ENCODE measurements around the gene MRTFB. TPM values are rescaled to one million over a fixed set of nuclear protein-coding genes. Genes with fewer than 3 reads are reported as not detected.

Gene MRTFB
- polyA plus RNA-seq, 3 donors: 6.4 to 14.0 (median 10.6) TPM

DNA sequence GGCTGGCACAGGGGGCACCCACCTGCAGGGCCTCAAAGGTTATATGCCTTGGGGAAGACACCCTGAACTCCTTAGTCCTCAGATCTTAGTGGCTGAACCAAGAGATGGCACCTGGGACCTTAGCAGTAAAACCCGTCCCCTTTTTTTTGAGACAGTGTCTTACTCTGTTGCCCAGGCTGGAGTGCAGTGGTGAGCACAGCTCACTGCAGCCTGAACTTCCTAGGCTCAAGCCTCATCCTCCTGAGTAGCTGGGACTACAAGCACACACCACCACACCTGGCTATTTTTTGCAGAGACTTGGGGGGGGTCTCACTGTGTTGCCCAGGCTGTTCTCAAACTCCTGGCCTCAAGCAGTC lies 237.2 kb downstream of the MRTFB start:
- H3K27ac ChIP-seq (ENCODE audit: low read depth, low read length): no peak overlapping the region
- WGBS, 3 donors: 86 to 91% (median 90%) methylated on average over 1 of the region's 1 CpG

DNA sequence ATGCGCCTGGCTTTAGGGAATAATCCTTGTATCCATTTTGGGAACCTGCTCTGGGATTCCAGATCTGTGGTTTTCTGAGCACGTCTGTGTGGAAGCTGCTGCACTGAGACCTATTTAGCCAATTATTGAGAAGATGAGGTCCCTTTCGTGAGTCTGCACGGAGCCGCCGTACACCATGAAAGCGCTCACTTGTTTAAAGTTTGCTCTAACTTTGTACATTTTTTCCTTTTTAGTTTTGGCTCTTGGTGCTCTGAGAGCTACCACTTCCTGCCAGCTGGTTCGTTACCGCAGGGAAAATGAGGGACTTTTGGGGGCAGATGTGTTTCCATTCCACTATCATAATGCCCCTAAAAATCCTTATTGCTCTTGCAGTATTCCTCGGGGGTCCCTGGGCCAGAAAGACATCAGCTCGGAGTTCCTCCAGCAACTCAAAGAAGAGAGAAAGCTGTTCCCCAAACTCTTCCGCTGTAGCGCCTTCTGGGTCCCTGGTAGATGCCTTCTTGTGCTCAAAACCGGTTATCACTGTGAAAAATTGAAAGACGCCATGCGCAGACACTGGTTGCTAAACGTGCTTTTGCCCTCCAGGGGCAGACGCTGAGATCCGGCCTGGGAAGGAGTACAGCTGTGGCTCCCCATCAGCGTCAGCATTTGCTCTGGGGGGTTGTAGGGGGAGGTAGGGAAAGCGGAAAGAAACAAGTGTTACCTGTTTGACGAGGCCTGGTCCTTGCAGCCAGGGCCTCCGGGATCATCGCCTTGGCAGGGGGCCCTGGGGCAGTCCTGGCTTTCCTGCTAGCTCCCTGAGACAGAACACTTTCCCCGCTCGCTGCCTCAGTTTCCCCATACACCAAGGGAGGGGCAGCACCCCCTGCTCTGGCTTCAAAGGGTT lies 238.1 kb downstream of the MRTFB start:
- 35 to 52% (median 51%) methylated on average over 26 of the region's 26 CpGs for WGBS, 3 donors
- no peak overlapping the region for H3K27ac ChIP-seq (ENCODE audit: low read depth, low read length)

DNA sequence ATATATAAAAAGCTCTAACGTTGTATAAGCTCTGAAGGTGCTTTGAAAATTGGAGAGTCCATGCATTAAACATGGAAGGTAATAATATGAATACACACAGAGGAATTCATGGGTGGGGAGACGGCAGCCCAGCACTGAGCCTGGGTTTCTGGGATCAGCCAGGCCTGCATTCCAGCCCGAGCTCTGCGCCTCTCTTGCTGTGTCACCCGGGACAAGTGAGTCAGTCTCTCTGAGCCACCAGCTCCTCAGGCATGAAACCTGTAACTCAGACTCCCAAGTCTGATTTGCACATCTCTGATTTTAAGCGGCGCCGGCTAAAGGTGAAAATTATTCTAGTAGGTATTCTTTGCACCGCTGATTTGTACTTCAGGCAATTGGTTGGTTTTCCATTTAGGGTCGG lies 238.8 kb downstream of the MRTFB start:
- WGBS, 3 donors: 50 to 84% (median 81%) methylated on average over 10 of the region's 10 CpGs
- no peak overlapping the region for H3K27ac ChIP-seq (ENCODE audit: low read depth, low read length)

DNA sequence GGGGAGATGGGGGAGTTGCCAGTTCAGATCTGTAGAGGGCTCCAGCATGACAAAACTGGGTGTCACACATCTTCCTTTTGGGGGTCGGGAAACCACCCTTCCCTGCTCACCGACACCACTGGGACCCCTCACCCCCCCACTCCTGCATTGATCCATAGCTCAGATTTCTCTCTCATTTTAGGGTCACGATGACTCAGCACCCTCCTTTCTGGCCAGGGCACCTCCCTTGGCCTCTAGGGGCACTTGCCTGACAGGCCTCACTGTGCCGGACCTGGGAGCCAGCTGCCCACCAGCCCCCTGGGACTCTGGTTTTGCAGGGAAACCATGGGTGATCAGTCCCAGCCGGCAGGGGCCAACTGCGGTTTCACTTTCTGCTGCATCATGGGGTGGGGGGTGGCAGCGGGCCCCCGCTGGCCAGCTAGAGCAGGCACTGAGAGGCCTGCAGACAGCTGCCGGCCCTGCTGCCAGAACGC lies 239.4 kb downstream of the MRTFB start:
- 25 to 41% (median 29%) methylated on average over 10 of the region's 10 CpGs for WGBS, 3 donors

DNA sequence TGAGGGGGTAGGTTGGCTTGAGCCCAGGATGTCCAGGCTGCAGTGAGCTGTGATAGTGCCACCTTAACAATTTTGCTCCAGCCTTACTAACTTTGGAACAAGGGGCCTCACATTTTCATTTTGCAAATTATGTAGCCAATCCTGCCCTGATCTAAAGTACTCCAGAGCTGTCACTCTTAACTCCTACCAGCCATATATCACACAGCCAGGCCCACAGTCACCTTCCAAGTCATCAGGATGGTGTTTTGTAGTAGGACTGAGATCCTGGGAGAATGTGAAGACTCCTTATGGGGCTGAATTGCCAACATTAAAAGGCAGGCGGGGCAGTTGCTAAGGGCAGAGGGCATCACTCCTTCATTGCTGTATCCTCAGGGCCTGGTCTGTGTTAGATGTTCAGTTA lies 243.0 kb downstream of the MRTFB start:
- no peak overlapping the region for H3K27ac ChIP-seq (ENCODE audit: low read depth, low read length)
- 92 to 96% (median 94%) methylated on average over 1 of the region's 1 CpG for WGBS, 3 donors

More for the DNA sequence above, 239.4 kb downstream of the MRTFB start:
- H3K27ac ChIP-seq (ENCODE audit: low read depth, low read length): no peak overlapping the region

DNA sequence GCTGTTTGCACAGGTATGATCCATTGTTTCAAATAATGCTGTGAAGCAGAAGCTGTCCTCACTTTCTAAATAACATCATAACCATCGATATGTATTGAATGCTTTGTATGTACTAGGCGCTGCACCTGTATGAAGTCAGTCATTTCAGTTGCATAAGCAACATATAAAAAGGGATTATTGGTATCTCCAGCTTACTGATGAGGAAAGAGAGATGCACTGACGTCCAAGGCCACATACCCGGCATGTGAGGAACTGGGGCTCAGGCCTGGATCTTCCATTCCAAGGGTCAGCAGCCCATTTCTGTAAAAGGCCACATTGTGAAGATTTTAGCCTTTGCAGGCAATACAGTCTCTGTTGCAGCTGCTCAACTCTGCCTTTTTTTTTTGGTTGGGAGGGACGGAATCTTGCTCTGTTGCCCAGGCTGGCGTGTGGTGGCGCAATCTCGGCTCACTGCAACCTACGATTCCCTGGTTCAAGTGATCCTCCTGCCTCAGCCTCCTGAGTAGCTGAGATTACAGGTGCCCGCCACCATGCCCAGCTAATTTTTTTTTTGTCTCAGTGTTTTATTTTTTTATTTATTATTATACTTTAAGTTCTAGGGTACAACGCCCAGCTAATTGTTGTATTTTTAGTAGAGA lies 244.7 kb downstream of the MRTFB start:
- no peak overlapping the region for H3K27ac ChIP-seq (ENCODE audit: low read depth, low read length)
- 74 to 87% (median 80%) methylated on average over 11 of the region's 11 CpGs for WGBS, 3 donors

Other genes starting within 250 kb of the MRTFB start
- 1 to 10 TPM; 1.3 to 4.2 (median 2.0) TPM for gene ERCC4, start 151.2 kb upstream of the MRTFB start, polyA plus RNA-seq